ENCODE measurements around the gene TUBA4A. TPM values are rescaled to one million over a fixed set of nuclear protein-coding genes. Genes with fewer than 3 reads are reported as not detected.
"Not testable (repeated sequence)": the region's sequence is repeated elsewhere in the genome, so short reads cannot be mapped to it uniquely, and the experiment has no call there.

TUBA4A gene
- total and polyA plus RNA-seq, 5 donors from 2014 or later: 217 to 323 (median 261) TPM

DNA sequence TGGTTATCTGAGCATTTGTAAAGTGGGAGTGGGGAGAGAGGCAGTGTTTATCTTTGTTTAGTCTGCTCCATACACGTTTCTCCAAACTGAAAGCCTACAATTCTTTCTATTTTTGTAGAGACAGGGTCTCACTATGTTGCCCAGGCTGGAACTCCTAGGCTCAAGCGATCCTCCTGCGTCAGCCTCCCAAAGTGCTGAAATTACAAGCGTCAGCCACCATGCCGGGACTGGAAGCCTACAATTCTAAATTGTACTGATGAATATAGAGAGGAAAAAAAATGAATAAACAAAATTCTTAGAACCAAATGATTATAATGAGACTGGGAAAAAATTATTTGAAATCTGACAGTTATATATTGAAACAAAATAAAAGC is 48.6 kb downstream of the TUBA4A start:
- no peaks in the 10 kb centered on the region for H3K36me3 Mint-ChIP-seq

DNA sequence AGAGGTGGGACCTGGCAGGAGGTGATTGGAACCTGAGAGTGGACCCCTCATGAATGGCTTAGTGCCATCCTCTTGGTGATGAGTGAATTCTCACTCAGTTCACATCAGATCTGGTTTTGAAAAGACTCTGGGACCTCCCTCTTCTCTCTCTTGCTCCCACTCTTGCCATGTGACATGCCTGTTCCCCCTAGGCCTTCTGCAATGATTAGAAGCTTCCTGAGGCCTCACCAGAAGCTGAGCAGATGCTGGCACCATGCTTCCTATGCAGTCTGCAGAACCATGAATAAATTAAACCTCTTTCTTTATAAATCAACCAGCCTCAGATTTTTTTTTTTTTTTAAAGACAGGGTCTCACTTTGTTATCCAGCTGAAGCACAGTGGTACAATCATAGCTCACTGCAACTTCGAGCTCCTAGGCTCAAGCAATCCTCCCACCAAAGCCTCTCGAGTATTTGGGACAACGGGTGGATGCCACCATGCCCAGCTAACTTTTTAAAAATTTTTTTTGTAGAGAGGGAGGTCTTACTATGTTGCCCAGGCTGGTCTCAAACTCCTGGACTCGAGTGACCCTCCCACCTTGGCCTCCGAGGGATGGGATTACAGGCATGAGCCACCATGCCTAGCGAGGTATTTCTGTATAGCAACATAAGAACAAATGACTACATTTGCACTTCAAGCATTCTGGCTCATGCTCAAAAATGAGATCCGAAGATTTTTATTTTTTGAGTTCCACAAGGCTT is 49.1 kb downstream of the TUBA4A start:
- Histone ChIP-seq H3K27me3 (ENCODE audit: control insufficient read depth, insufficient read depth, low read length) (no peaks in the 10 kb centered on the region), H3K27ac (ENCODE audit: insufficient read depth, low read length, poor library complexity, severe bottlenecking) (no peak overlapping the region), H3K4me3 (ENCODE audit: low read depth, low read length) (no peak overlapping the region), H3K9me3 (ENCODE audit: control insufficient read depth in 2 of 2, low read length in 2 of 2) (no peaks in the 10 kb centered on the region), H3K4me1 (ENCODE audit: control insufficient read depth, insufficient read depth, low read length, poor library complexity, severe bottlenecking) (peaks cover 15% of the 10 kb centered on the region), H3K36me3 (ENCODE audit: control insufficient read depth, insufficient read depth, low read length) (peaks cover 16% of the 10 kb centered on the region)
- H3K4me3 Mint-ChIP-seq: peak overlapping the region in 3 of 4 donors; percentile 77 to 95 (median 93)
- DNase-seq: no peak
- H3K36me3 Mint-ChIP-seq: no peaks in the 10 kb centered on the region
- ATAC-seq (ENCODE audit: low read depth in 2 of 2): no peak
- peaks cover 6 to 32% (median 13%) of the 10 kb centered on the region in 4 donors for H3K4me1 Mint-ChIP-seq
- H3K27ac Mint-ChIP-seq: peak overlapping the region in 1 of 3 donors; percentile 26
- peaks cover 0 to 2% (median 0%) of the 10 kb centered on the region in 7 donors for H3K9me3 Mint-ChIP-seq
- H3K27me3 Mint-ChIP-seq: peaks cover 6% of the 10 kb centered on the region

More for the DNA sequence above, 48.6 kb downstream of the TUBA4A start:
- ATAC-seq (ENCODE audit: low read depth in 2 of 2) (no peak), DNase-seq (no peak)
- Mint-ChIP-seq H3K4me3 (peak overlapping the region in 3 of 4 donors; percentile 77 to 95 (median 93)), H3K4me1 (peaks cover 6 to 36% (median 13%) of the 10 kb centered on the region in 4 donors), H3K27me3 (peaks cover 4% of the 10 kb centered on the region), H3K9me3 (peaks cover 0 to 2% (median 0%) of the 10 kb centered on the region in 7 donors), H3K27ac (peak overlapping the region in 1 of 3 donors; percentile 26)
- Histone ChIP-seq H3K27ac (ENCODE audit: insufficient read depth, low read length, poor library complexity, severe bottlenecking) (no peak overlapping the region), H3K4me1 (ENCODE audit: control insufficient read depth, insufficient read depth, low read length, poor library complexity, severe bottlenecking) (peaks cover 15% of the 10 kb centered on the region), H3K27me3 (ENCODE audit: control insufficient read depth, insufficient read depth, low read length) (no peaks in the 10 kb centered on the region), H3K4me3 (ENCODE audit: low read depth, low read length) (no peak overlapping the region), H3K36me3 (ENCODE audit: control insufficient read depth, insufficient read depth, low read length) (peaks cover 16% of the 10 kb centered on the region), H3K9me3 (ENCODE audit: control insufficient read depth in 2 of 2, low read length in 2 of 2) (no peaks in the 10 kb centered on the region)

DNA sequence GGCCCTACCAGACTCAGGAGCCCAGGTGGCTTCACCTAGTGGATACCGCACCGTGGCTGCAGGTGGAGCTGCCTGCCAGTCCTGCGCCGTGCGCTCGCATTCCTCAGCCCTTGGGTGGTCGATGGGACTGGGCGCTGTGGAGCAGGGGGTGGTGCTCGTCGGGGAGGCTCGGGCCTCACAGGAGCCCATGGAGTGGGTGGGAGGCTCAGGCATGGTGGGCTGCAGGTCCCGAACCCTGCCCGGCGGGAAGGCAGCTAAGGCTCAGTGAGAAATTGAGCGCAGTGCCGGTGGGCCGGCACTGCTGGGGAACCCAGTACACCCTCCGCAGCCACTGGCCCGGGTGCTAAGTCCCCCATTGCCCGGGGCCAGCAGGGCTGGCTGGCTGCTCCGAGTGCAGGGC is 52.4 kb downstream of the TUBA4A start:
- H3K36me3 ChIP-seq (ENCODE audit: control insufficient read depth, insufficient read depth, low read length); H3K4me3 ChIP-seq (ENCODE audit: low read depth, low read length); H3K27ac ChIP-seq (ENCODE audit: insufficient read depth, low read length, poor library complexity, severe bottlenecking); H3K9me3 Mint-ChIP-seq; H3K27me3 ChIP-seq (ENCODE audit: control insufficient read depth, insufficient read depth, low read length); H3K4me3 Mint-ChIP-seq; H3K36me3 Mint-ChIP-seq; ATAC-seq (ENCODE audit: low read depth in 2 of 2); H3K27ac Mint-ChIP-seq; H3K4me1 ChIP-seq (ENCODE audit: control insufficient read depth, insufficient read depth, low read length, poor library complexity, severe bottlenecking); DNase-seq; H3K9me3 ChIP-seq (ENCODE audit: control insufficient read depth in 2 of 2, low read length in 2 of 2): not testable (repeated sequence)
- H3K27me3 Mint-ChIP-seq: peaks cover 15% of the 10 kb centered on the region
- H3K4me1 Mint-ChIP-seq: peaks cover 4 to 19% (median 7%) of the 10 kb centered on the region in 4 donors

DNA sequence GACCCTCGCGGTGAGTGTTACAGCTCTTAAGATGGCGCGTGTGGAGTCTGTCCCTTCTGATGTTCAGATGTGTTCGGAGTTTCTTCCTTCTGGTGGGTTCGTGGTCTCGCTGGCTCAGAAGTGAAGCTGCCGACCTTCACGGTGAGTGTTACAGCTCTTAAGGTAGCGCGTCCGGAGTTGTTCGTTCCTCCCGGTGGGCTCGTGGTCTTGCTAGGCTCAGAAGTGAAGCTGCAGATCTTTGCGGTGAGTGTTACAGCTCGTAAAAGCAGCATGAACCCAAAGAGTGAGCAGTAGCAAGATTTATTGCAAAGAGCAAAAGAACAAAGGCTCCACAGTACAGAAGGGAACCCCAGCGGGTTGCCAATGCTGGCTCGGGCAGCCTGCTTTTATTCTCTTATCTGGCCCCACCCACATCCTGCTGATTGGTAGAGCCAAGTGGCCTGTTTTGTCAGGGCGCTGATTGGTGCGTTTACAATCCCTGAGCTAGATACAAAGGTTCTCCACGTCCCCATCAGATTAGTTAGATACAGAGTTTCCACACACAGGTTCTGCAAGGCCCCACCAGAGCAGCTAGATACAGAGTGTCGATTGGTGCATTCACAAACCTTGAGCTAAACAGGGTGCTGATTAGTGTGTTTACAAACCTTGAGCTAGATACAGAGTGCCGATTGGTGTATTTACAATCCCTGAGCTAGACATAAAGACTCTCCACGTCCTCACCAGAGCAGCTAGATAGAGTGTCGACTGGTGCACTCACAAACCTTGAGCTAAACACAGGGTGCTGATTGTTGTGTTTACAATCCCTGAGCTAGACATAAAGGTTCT is 53.0 kb downstream of the TUBA4A start:
- H3K4me3 Mint-ChIP-seq: peak overlapping the region; percentile 44 to 88 (median 84)
- not testable (repeated sequence) for H3K9me3 ChIP-seq (ENCODE audit: control insufficient read depth in 2 of 2, low read length in 2 of 2); H3K27ac ChIP-seq (ENCODE audit: insufficient read depth, low read length, poor library complexity, severe bottlenecking); H3K4me1 ChIP-seq (ENCODE audit: control insufficient read depth, insufficient read depth, low read length, poor library complexity, severe bottlenecking); ATAC-seq (ENCODE audit: low read depth in 2 of 2); H3K36me3 ChIP-seq (ENCODE audit: control insufficient read depth, insufficient read depth, low read length); H3K36me3 Mint-ChIP-seq; H3K9me3 Mint-ChIP-seq; H3K27me3 ChIP-seq (ENCODE audit: control insufficient read depth, insufficient read depth, low read length)
- peaks cover 17% of the 10 kb centered on the region for H3K27me3 Mint-ChIP-seq
- peak overlapping the region in 2 of 3 donors; percentile 72 to 77 for H3K27ac Mint-ChIP-seq
- H3K4me3 ChIP-seq (ENCODE audit: low read depth, low read length): peak overlapping the region; percentile 35
- DNase-seq: peak in 2 of 3 donors; percentile 24 to 31
- peaks cover 0 to 14% (median 2%) of the 10 kb centered on the region in 4 donors for H3K4me1 Mint-ChIP-seq

Other genes with a start within 250 kb of the TUBA4A start
- gene CFAP65, start 212.4 kb downstream of the TUBA4A start, total RNA-seq: not detected
- not detected for gene CFAP65, start 212.4 kb downstream of the TUBA4A start, polyA plus RNA-seq
- not detected for gene IHH, start 193.0 kb downstream of the TUBA4A start, total RNA-seq
- not detected for gene IHH, start 193.0 kb downstream of the TUBA4A start, polyA plus RNA-seq
- 12.9 TPM for gene NHEJ1, start 93.1 kb downstream of the TUBA4A start, total RNA-seq
- 10 to 100 TPM; 24.6 to 29.1 (median 26.8) TPM for gene NHEJ1, start 93.1 kb downstream of the TUBA4A start, polyA plus RNA-seq
- gene SLC23A3, start 83.9 kb downstream of the TUBA4A start, total RNA-seq: 1.3 TPM
- not detected for gene SLC23A3, start 83.9 kb downstream of the TUBA4A start, polyA plus RNA-seq
- gene CNPPD1, start 77.0 kb downstream of the TUBA4A start, total RNA-seq: 68.2 TPM
- gene CNPPD1, start 77.0 kb downstream of the TUBA4A start, polyA plus RNA-seq: 100 to 1,000 TPM; 100 to 143 (median 113) TPM
- 84.7 TPM for gene RETREG2, start 75.6 kb downstream of the TUBA4A start, total RNA-seq
- 10 to 100 TPM; 62.8 to 89.7 (median 72.1) TPM for gene RETREG2, start 75.6 kb downstream of the TUBA4A start, polyA plus RNA-seq
- gene ZFAND2B, start 47.1 kb downstream of the TUBA4A start, total RNA-seq: 70.8 TPM
- gene ZFAND2B, start 47.1 kb downstream of the TUBA4A start, polyA plus RNA-seq: 10 to 100 TPM; 54.4 to 72.1 (median 64.0) TPM
- gene ABCB6, start 35.0 kb downstream of the TUBA4A start, total RNA-seq: 6.0 TPM
- 1 to 10 TPM; 1.5 to 3.9 (median 1.7) TPM for gene ABCB6, start 35.0 kb downstream of the TUBA4A start, polyA plus RNA-seq
- gene ATG9A, start 24.3 kb downstream of the TUBA4A start, total RNA-seq: 68.0 TPM
- 10 to 100 TPM; 18.7 to 21.0 (median 19.0) TPM for gene ATG9A, start 24.3 kb downstream of the TUBA4A start, polyA plus RNA-seq
- 123 TPM for gene ANKZF1, start 24.1 kb downstream of the TUBA4A start, total RNA-seq
- gene ANKZF1, start 24.1 kb downstream of the TUBA4A start, polyA plus RNA-seq: 10 to 100 TPM; 23.5 to 37.5 (median 28.5) TPM
- gene GLB1L, start 8.5 kb downstream of the TUBA4A start, total RNA-seq: 0.86 TPM
- gene GLB1L, start 8.5 kb downstream of the TUBA4A start, polyA plus RNA-seq: 1 to 10 TPM in 1 of 4 donors, under 1 TPM in 2, not detected in 1; 0.78 to 1.1 (median 0.90) TPM
- gene STK16, start 8.4 kb downstream of the TUBA4A start, total RNA-seq: 21.9 TPM
- gene STK16, start 8.4 kb downstream of the TUBA4A start, polyA plus RNA-seq: 10 to 100 TPM; 14.8 to 26.1 (median 19.1) TPM
- not detected for gene TUBA4B, start 675 bp downstream of the TUBA4A start, total RNA-seq
- gene TUBA4B, start 675 bp downstream of the TUBA4A start, polyA plus RNA-seq: not detected
- gene DNAJB2, start 25.4 kb upstream of the TUBA4A start, total RNA-seq: 133 TPM
- 1 to 10 TPM; 6.0 to 7.3 (median 6.2) TPM for gene DNAJB2, start 25.4 kb upstream of the TUBA4A start, polyA plus RNA-seq
- gene PTPRN, start 55.5 kb upstream of the TUBA4A start, total RNA-seq: not detected
- gene PTPRN, start 55.5 kb upstream of the TUBA4A start, polyA plus RNA-seq: under 1 TPM in 1 of 4 donors, not detected in 3; 0.28 TPM
- not detected for gene RESP18, start 78.8 kb upstream of the TUBA4A start, total RNA-seq
- not detected for gene RESP18, start 78.8 kb upstream of the TUBA4A start, polyA plus RNA-seq
- gene DNPEP, start 134.0 kb upstream of the TUBA4A start, total RNA-seq: 74.0 TPM
- 10 to 100 TPM; 51.2 to 76.1 (median 63.5) TPM for gene DNPEP, start 134.0 kb upstream of the TUBA4A start, polyA plus RNA-seq
- gene DES, start 164.5 kb upstream of the TUBA4A start, total RNA-seq: not detected
- gene DES, start 164.5 kb upstream of the TUBA4A start, polyA plus RNA-seq: not detected
- 4.1 TPM for gene SPEG, start 180.9 kb upstream of the TUBA4A start, total RNA-seq
- under 1 TPM in 1 of 4 donors, not detected in 3; 0.20 TPM for gene SPEG, start 180.9 kb upstream of the TUBA4A start, polyA plus RNA-seq
- gene GMPPA, start 245.0 kb upstream of the TUBA4A start, total RNA-seq: 25.9 TPM
- gene GMPPA, start 245.0 kb upstream of the TUBA4A start, polyA plus RNA-seq: 10 to 100 TPM; 17.2 to 35.1 (median 25.1) TPM